Measurements from ENCODE around the gene UBE2E3.
A peak's percentile ranks its signal among the peaks of the same experiment; 100 is the strongest.

The UBE2E3 gene

DNA sequence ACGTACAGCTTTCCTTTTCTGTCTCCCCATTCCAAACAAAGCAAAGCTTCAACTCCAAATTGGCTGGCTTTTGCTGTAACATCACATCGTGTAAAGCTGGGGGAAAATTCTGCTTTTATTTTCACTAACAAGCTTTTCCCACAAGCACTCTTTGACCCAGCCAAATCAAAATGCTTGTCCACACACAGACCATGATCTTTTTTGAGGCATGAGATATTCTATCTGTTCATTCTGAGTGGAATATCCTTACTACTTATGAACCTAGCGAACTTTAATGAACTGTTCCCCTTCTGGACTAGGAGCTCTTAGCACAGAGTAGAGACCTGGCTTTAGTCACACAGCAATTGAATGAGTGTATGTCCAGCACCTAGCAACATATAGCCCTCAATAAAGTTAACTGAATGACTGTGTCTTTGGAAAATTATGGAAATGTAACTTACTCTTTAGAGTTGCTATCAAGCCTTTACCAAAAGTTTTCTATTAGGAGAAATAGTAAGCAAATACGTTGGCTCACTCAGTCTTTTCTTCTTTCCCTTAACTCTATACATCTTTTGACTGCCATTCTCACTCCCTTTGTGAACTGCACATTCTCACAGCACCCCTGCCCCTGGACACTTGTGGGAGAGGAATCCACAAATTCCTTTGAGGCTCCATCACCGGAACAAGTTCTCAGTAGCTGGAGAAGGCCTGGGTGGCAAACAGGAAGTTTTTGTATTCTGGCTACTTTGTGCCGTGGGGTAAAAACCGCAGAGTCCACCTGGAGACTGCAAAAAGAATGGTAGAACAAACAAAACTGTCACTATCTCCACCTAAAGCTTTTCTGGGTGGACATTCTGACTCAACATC lies 1.3 kb upstream of the UBE2E3 start:
- Histone ChIP-seq H3K4me2 (ENCODE audit: low read depth, low read length, poor library complexity, severe bottlenecking) (no peak overlapping the region), H2AFZ (ENCODE audit: low read length) (peak overlapping the region; percentile 56; the same call in 1 of the 2 replicates), H3K4me1 (ENCODE audit: insufficient read depth, low read length, poor library complexity, severe bottlenecking) (no peaks in the 10 kb centered on the region)

DNA sequence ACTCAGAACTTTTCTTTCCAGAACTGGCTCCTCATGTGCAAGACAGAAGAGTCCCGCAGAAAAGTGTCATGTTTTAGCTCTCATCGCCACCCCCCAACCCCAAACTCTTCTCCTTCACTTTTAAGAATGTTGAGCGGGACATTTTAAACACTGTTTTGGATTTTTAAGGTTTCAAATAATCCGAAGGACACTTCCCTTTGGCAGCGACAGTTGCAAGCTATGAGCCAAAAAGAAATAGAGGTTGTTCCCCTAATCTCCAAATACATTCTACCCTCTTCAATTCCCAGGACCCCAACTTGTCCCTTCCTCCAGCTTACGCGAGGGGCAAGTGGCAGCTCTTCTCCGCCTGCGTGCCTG lies 678 bp upstream of the UBE2E3 start:
- H3K79me2 ChIP-seq (ENCODE audit: insufficient read depth, low read length), result no peaks in the 10 kb centered on the region
- no peaks in the 10 kb centered on the region for H3K4me1 ChIP-seq (ENCODE audit: insufficient read depth, low read length, poor library complexity, severe bottlenecking)
- H4K20me1 ChIP-seq (ENCODE audit: insufficient read depth, low read length, poor library complexity, severe bottlenecking), result no peaks in the 10 kb centered on the region
- H3K27me3 ChIP-seq (ENCODE audit: insufficient read depth, low read length, poor library complexity, severe bottlenecking), result no peaks in the 10 kb centered on the region
- no peaks in the 10 kb centered on the region for H3K36me3 ChIP-seq (ENCODE audit: insufficient read depth, low read length)
- H3K9ac ChIP-seq (ENCODE audit: low read depth, low read length, poor library complexity, severe bottlenecking), result no peak overlapping the region
- no peaks in the 10 kb centered on the region for H3F3A ChIP-seq (ENCODE audit: low read depth)
- no peak overlapping the region for H3K4me2 ChIP-seq (ENCODE audit: low read depth, low read length, poor library complexity, severe bottlenecking)
- H3K4me3 ChIP-seq (ENCODE audit: low read length, poor library complexity, severe bottlenecking), result no peak overlapping the region
- TF ChIP-seq, protein P1, sequence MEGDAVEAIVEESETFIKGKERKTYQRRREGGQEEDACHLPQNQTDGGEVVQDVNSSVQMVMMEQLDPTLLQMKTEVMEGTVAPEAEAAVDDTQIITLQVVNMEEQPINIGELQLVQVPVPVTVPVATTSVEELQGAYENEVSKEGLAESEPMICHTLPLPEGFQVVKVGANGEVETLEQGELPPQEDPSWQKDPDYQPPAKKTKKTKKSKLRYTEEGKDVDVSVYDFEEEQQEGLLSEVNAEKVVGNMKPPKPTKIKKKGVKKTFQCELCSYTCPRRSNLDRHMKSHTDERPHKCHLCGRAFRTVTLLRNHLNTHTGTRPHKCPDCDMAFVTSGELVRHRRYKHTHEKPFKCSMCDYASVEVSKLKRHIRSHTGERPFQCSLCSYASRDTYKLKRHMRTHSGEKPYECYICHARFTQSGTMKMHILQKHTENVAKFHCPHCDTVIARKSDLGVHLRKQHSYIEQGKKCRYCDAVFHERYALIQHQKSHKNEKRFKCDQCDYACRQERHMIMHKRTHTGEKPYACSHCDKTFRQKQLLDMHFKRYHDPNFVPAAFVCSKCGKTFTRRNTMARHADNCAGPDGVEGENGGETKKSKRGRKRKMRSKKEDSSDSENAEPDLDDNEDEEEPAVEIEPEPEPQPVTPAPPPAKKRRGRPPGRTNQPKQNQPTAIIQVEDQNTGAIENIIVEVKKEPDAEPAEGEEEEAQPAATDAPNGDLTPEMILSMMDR (conservative IDR thresholded peaks at IDR 0.05; ENCODE audit: low read length), result no peak
- no peak for TF ChIP-seq EZH2phosphoT487 (IDR thresholded peaks at IDR 0.05; ENCODE audit: borderline replicate concordance)
- H2AFZ ChIP-seq (ENCODE audit: low read length), result no peak overlapping the region
- H3K9me3 ChIP-seq (ENCODE audit: insufficient read depth, low read depth, low read length), result no peaks in the 10 kb centered on the region
- H3K9me2 ChIP-seq (replicated peaks; ENCODE audit: low read depth, low read length), result no peaks in the 10 kb centered on the region

More for the DNA sequence above, 1.3 kb upstream of the UBE2E3 start:
- no peak for TF ChIP-seq EZH2phosphoT487 (IDR thresholded peaks at IDR 0.05; ENCODE audit: borderline replicate concordance)
- TF ChIP-seq, protein P1 (conservative IDR thresholded peaks at IDR 0.05; ENCODE audit: low read length), result no peak
- no peaks in the 10 kb centered on the region for H3K9me3 ChIP-seq (ENCODE audit: insufficient read depth, low read depth, low read length)
- H3K79me2 ChIP-seq (ENCODE audit: insufficient read depth, low read length), result no peaks in the 10 kb centered on the region
- no peaks in the 10 kb centered on the region for H3K9me2 ChIP-seq (replicated peaks; ENCODE audit: low read depth, low read length)
- H3K27me3 ChIP-seq (ENCODE audit: insufficient read depth, low read length, poor library complexity, severe bottlenecking), result no peaks in the 10 kb centered on the region
- no peaks in the 10 kb centered on the region for H3K36me3 ChIP-seq (ENCODE audit: insufficient read depth, low read length)
- no peaks in the 10 kb centered on the region for H3F3A ChIP-seq (ENCODE audit: low read depth)
- no peak overlapping the region for H3K9ac ChIP-seq (ENCODE audit: low read depth, low read length, poor library complexity, severe bottlenecking)
- no peaks in the 10 kb centered on the region for H4K20me1 ChIP-seq (ENCODE audit: insufficient read depth, low read length, poor library complexity, severe bottlenecking)
- H3K4me3 ChIP-seq (ENCODE audit: low read length, poor library complexity, severe bottlenecking), result no peak overlapping the region

DNA sequence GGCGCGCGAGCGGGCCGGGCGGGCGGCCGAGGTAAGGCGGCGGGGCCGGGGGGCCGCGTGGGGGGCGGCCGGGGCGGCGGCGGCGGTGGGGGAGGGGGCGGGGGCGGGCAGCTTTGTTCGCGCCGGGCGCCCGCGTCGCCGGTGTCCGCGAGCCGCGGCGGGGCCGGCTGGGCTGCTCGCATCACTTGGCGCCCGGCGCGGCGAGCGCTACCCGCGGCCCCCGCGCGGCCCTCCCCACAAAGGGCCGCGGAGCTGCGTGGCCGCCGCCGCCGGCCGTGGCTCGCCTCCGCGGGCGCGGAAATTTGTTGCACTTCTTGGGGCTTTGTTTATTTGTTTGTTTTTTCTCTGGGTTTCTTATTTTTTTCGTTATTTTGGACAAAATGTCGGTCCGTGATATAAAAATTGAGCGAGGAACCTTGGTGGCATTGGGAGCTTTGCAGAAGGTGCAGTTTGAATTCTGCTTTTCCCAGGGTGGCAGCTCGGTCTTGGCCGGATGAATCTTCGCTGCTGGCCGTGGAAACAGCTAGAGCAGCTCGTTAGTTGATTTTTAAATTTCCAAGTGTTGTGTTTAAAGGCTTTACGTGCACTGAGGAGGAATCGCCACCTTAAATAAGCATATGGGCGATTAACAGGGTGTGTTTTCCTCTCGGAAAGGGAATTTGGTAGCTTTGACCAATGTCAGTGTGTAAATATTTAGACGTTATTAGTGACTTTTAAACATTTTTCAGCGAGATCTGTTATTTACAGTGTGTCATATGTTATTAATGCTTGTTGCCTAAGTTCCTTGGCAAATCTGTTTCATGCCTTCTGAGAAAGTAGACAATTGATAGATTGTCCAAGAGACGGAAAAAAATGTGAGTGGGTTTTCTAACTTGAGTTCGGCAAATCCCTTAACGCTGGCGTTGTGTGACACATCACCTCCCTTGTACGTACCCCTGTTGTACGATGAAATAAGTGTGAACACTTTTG lies 822 bp downstream of the UBE2E3 start:
- no peaks in the 10 kb centered on the region for H3F3A ChIP-seq (ENCODE audit: low read depth)
- no peak overlapping the region for H3K9ac ChIP-seq (ENCODE audit: low read depth, low read length, poor library complexity, severe bottlenecking)
- no peaks in the 10 kb centered on the region for H4K20me1 ChIP-seq (ENCODE audit: insufficient read depth, low read length, poor library complexity, severe bottlenecking)
- no peaks in the 10 kb centered on the region for H3K36me3 ChIP-seq (ENCODE audit: insufficient read depth, low read length)
- no peak overlapping the region for H3K4me3 ChIP-seq (ENCODE audit: low read length, poor library complexity, severe bottlenecking)
- H2AFZ ChIP-seq (ENCODE audit: low read length), result no peak overlapping the region
- no peaks in the 10 kb centered on the region for H3K4me1 ChIP-seq (ENCODE audit: insufficient read depth, low read length, poor library complexity, severe bottlenecking)
- H3K79me2 ChIP-seq (ENCODE audit: insufficient read depth, low read length), result no peaks in the 10 kb centered on the region
- H3K9me3 ChIP-seq (ENCODE audit: insufficient read depth, low read depth, low read length), result no peaks in the 10 kb centered on the region
- H3K27me3 ChIP-seq (ENCODE audit: insufficient read depth, low read length, poor library complexity, severe bottlenecking), result no peaks in the 10 kb centered on the region
- H3K4me2 ChIP-seq (ENCODE audit: low read depth, low read length, poor library complexity, severe bottlenecking), result no peak overlapping the region
- no peak for TF ChIP-seq EZH2phosphoT487 (IDR thresholded peaks at IDR 0.05; ENCODE audit: borderline replicate concordance)
- TF ChIP-seq, protein P1 (conservative IDR thresholded peaks at IDR 0.05; ENCODE audit: low read length), result no peak
- no peaks in the 10 kb centered on the region for H3K9me2 ChIP-seq (replicated peaks; ENCODE audit: low read depth, low read length)

Data from Loucy (cell line).